Esophagus squamous epithelium (tissue), 4 donors: ENCODE measurements around the gene SLC25A22.

ENCODE experiments used
- CTCF ChIP-seq, 6 experiments: fragments of 450-650 bp in 4 of 6; fragments of 200-600 bp in 2 of 6; sonication (generic) in 2 of 6; IDR thresholded peaks; one replicate each; pipeline ENCODE4 v1.5.1; 2016 to 2019; ENCODE audit warnings: antibody characterized with exemption in 6 of 6, mild to moderate bottlenecking in 4 of 6, moderate library complexity in 4 of 6
- POLR2A ChIP-seq, 4 donors: fragments of 450-650 bp; IDR thresholded peaks; one replicate each; pipeline ENCODE4 v1.6.1; 2017; ENCODE audit warnings: antibody characterized with exemption in 4 of 4, mild to moderate bottlenecking in 4 of 4, moderate library complexity in 3 of 4

DNA sequence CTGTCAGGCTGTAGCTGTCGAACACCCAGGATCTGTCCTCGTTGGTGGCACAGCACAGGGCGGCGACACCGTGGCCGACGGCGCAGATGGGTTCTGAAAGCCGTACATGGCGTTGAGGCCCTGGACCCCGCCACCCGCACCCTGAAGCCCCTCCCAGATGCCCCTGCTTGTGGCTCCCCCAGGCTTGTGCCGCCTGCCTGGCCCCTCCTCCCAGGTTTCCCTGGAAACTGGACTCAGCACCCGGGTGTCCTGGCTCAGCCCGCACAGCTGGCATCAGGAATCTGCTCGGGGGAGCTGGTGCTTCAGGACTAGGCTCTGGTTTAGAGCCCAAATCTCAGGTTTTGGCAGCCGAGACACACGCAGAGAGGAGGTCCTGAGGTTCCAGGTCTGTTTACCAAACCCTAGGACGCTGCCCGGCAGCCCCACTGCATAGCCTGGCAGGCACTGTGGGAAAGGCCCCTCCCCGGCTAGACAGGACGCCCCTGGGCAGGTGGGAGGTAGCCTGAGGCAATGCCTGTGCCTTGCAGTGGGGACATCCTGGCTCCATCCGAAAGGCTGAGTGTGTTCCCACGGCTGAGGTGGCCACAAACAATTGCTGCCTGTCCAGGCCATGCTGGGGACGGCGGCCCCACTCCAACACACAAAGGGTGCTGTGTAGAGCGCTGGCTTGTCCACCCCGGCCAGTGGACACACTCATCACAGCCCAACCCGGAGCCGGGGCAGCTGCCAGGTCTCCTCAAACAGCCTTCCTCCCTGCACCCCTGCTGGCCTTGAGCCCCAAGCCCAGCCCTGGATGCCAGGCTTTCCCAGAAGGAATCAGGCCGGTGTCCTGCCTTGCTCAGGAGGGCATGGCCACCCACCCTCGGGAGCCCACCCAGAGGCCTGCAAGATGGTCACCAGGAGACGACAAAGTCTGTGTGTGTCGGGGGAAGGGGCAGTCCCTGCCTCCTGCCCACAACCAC is 25.4 kb downstream of the SLC25A22 start:
- no peak for TF ChIP-seq CTCF (IDR thresholded peaks at IDR 0.05)
- TF ChIP-seq POLR2A (IDR thresholded peaks at IDR 0.05) = no peak
